RWPE2 (cell line): ENCODE measurements around the gene RNU6-9.

ENCODE experiments used
- ATAC-seq: fragments of 200-7000 bp; cut with Tn5 transposase; 3 replicates; pipeline ENCODE4 v1.9.1; 2021; ENCODE audit warnings: low read depth
- DNase-seq: peaks from one replicate; pipeline ENCODE4 v3.0.0-alpha.2; 2020; ENCODE audit warnings: low spot score
- H3K27ac ChIP-seq: fragments of 450-650 bp; 2 replicates; pipeline ENCODE4 v1.5.1; 2017; ENCODE audit warnings: mild to moderate bottlenecking; ENCODE audit not compliant: poor library complexity, severe bottlenecking
- H3K27me3 ChIP-seq: fragments of 250-450 bp; sonication (Bioruptor Pico); 2 replicates; pipeline ENCODE4 v1.5.1; 2021; ENCODE audit warnings: mild to moderate bottlenecking, moderate library complexity; ENCODE audit not compliant: insufficient read depth, poor library complexity, severe bottlenecking
- H3K36me3 ChIP-seq: fragments of 250-450 bp; sonication (Bioruptor Pico); 2 replicates; pipeline ENCODE4 v1.5.1; 2020; ENCODE audit warnings: low read depth, mild to moderate bottlenecking, moderate library complexity
- H3K4me1 ChIP-seq: fragments of 250-450 bp; sonication (Bioruptor Pico); 2 replicates; pipeline ENCODE4 v1.5.1; 2021; ENCODE audit warnings: mild to moderate bottlenecking, moderate library complexity; ENCODE audit not compliant: insufficient read depth, poor library complexity, severe bottlenecking
- H3K4me3 ChIP-seq: fragments of 250-450 bp; sonication (Bioruptor Pico); 2 replicates; pipeline ENCODE4 v1.5.1; 2021; ENCODE audit warnings: mild to moderate bottlenecking, moderate library complexity; ENCODE audit not compliant: severe bottlenecking
- H3K9me3 ChIP-seq: fragments of 250-450 bp; sonication (Bioruptor Pico); 2 replicates; pipeline ENCODE4 v1.5.1; 2021; ENCODE audit warnings: mild to moderate bottlenecking, moderate library complexity; ENCODE audit not compliant: severe bottlenecking
- TF ChIP-seq, protein P1 (sequence below): fragments of 450-650 bp; IDR thresholded peaks from one replicate; pipeline ENCODE4 v1.5.1; 2017; ENCODE audit warnings: mild to moderate bottlenecking, moderate library complexity; ENCODE audit not compliant: poor library complexity, severe bottlenecking

RNU6-9 gene

DNA sequence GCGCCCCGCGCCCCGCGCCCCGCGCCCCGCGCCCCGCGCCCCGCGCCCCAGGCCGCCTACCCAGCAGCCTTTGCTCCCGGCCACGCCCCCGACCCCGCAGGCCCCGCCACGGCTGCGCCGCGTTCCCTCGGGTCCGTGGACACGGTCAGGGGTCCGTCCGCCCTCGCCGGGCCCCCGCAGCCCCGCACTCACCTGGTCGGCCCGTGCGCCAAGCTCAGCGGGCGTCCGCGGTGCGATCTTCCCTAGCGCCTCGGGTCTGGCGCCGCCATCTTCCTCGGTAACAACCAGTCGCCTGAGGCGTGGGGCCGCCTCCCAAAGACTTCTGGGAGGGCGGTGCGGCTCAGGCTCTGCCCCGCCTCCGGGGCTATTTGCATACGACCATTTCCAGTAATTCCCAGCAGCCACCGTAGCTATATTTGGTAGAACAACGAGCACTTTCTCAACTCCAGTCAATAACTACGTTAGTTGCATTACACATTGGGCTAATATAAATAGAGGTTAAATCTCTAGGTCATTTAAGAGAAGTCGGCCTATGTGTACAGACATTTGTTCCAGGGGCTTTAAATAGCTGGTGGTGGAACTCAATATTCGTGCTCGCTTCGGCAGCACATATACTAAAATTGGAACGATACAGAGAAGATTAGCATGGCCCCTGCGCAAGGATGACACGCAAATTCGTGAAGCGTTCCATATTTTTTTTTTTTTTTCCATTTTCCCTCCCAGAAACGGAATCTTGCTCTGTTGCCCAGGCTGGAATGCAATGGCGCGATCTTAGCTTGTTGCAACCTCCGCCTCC, at the start of gene RNU6-9, which contains the start of gene MED16:
Gene RNU6-9, plus strand, starts transcription at position 591 of the 796 bp plus-strand sequence.
Gene MED16, minus strand, starts transcription at position 294 of the 796 bp plus-strand sequence. CDS start 2,056 bp downstream, outside the sequence.
- ATAC-seq = peak; percentile 89

DNA sequence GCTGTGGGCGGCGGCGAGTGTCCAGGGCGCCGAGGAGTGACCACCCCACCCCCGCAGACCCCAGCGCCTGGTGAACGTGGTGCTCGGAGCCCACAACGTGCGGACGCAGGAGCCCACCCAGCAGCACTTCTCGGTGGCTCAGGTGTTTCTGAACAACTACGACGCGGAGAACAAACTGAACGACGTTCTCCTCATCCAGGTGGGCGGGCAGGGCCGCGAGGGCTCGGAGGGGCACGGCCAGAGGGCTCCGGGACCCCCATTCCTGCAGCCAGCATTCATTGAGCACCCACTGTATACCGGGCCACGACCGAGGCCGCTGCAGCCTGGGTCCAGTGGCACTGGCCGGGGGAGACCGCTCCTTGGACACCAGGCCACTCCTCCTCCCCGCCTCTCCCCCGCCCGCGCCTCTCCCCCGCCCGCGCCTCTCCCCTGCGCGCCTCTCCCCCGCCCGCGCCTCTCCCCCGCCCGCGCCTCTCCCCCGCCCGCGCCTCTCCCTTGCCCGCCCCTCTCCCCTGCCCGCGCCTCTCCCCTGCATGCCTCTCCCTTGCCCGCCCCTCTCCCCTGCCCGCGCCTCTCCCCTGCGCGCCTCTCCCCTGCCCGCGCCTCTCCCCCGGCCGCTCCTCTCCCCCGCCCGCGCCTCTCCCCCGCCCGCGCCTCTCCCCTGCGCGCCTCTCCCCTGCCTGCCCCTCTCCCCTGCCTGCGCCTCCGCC, 49.3 kb upstream of the RNU6-9 start:
- TF ChIP-seq, protein P1, sequence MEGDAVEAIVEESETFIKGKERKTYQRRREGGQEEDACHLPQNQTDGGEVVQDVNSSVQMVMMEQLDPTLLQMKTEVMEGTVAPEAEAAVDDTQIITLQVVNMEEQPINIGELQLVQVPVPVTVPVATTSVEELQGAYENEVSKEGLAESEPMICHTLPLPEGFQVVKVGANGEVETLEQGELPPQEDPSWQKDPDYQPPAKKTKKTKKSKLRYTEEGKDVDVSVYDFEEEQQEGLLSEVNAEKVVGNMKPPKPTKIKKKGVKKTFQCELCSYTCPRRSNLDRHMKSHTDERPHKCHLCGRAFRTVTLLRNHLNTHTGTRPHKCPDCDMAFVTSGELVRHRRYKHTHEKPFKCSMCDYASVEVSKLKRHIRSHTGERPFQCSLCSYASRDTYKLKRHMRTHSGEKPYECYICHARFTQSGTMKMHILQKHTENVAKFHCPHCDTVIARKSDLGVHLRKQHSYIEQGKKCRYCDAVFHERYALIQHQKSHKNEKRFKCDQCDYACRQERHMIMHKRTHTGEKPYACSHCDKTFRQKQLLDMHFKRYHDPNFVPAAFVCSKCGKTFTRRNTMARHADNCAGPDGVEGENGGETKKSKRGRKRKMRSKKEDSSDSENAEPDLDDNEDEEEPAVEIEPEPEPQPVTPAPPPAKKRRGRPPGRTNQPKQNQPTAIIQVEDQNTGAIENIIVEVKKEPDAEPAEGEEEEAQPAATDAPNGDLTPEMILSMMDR = no peak
- Histone ChIP-seq H3K9me3 (no peaks in the 10 kb centered on the region), H3K27me3 (peaks cover 39% of the 10 kb centered on the region), H3K4me1 (no peaks in the 10 kb centered on the region), H3K4me3 (no peak overlapping the region), H3K27ac (no peak overlapping the region), H3K36me3 (no peaks in the 10 kb centered on the region)
- DNase-seq = no peak
- ATAC-seq = no peak

More for the DNA sequence above, at the start of gene RNU6-9, which contains the start of gene MED16:
- TF ChIP-seq, protein P1 = no peak
- Histone ChIP-seq H3K27ac (peak within 1 kb of the TSS; percentile 74), H3K36me3 (peaks cover 13% of the 10 kb centered on the region), H3K4me1 (no peaks in the 10 kb centered on the region), H3K9me3 (no peaks in the 10 kb centered on the region), H3K4me3 (peak within 1 kb of the TSS; percentile 66), H3K27me3 (no peaks in the 10 kb centered on the region)
- DNase-seq = peak; percentile 88

DNA sequence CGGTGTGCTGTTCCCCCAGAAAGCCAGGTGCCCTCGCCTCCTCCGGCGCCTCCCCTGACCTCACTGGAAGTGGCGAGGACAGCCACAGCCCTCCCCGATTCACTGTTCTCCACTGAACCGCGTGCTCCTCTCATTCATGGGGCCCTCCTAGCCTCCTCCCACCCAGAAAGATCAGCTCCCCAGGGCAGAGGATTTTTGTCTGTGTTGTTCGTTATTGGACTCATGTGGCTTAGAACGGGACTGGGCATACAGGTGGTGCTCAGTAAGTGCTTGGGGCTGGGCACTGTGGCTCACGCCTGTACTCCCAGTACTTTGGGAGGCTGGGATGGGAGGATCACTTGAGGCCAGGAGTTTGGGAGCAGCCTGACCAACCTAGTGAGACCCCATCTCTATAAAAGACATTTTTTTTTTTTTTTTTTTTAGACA, 48.7 kb upstream of the RNU6-9 start:
- Histone ChIP-seq H3K4me3 (no peak overlapping the region), H3K36me3 (no peaks in the 10 kb centered on the region), H3K27ac (no peak overlapping the region), H3K4me1 (no peaks in the 10 kb centered on the region), H3K27me3 (peaks cover 39% of the 10 kb centered on the region), H3K9me3 (no peaks in the 10 kb centered on the region)
- TF ChIP-seq, protein P1 = no peak
- ATAC-seq (no peak), DNase-seq (no peak)

DNA sequence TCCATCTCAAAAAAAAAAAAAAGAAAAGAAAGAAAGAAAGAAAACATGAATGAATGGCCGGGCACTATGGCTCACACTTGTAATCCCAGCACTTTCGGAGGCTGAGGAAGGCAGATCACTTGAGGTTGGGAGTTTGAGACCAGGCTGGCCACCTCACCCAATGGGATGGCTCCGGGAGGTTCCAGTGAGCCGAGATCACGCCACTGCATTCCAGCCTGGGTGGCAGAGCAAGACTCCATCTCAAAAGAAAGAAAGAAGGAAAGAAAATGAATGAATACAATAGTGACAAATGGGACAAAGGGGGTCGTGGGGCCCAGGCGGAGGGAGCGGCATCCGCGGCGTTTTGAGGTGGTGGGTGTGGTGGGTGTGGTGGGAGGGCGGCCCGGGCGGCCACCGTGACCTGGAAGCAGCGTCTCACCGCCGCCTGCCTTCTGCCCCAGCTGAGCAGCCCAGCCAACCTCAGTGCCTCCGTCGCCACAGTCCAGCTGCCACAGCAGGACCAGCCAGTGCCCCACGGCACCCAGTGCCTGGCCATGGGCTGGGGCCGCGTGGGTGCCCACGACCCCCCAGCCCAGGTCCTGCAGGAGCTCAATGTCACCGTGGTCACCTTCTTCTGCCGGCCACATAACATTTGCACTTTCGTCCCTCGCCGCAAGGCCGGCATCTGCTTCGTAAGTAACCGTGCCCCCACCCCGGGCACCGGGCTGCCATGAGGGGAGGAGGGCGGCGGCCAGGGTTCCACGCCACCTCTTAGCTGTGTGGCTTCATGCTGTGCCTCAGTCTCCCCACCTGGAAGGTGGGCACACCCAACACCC, 47.4 kb upstream of the RNU6-9 start:
- H3K4me3 ChIP-seq = no peak overlapping the region
- TF ChIP-seq, protein P1 = no peak
- no peaks in the 10 kb centered on the region for H3K9me3 ChIP-seq
- ATAC-seq (no peak), DNase-seq (no peak)
- no peak overlapping the region for H3K27ac ChIP-seq
- no peaks in the 10 kb centered on the region for H3K4me1 ChIP-seq
- no peaks in the 10 kb centered on the region for H3K36me3 ChIP-seq
- peaks cover 39% of the 10 kb centered on the region for H3K27me3 ChIP-seq
